ENCODE measurements around the gene CD96. TPM values are rescaled to one million over a fixed set of nuclear protein-coding genes. Genes with fewer than 3 reads are reported as not detected.

CD96 gene
- total RNA-seq, 1 donor from 2014 or later: 0.17 TPM

DNA sequence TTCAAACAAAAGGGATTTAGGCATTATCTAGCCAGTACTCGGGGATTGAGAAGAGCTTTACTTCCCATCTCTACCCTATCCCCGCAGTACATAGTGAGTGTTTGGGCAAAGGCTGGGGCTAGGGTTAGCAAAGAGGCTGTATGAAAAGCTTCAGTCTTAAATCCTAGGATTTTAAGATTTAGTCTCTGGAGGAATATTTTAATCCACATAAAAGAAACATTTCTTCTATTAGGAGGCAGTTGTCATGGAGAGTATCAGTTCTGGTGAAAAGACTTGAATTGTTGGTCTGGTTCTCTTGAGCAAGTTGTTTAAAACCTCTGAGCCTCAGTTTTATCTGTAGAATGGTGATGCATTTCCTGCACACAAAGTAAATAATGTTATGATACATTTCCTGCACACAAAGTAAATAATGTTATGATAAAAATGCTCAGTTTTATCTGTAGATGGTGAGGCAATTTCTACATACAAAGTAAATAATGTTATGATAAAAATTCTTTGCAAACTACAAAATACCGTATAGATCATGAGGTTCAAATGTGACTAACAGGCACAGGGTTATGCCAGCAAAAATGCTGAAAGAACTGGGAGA is 107.1 kb downstream of the CD96 start:
- H3K9me3 Mint-ChIP-seq (ENCODE audit: low read depth): peaks cover 6% of the 10 kb centered on the region
- peaks cover 2% of the 10 kb centered on the region for H3K36me3 Mint-ChIP-seq (ENCODE audit: low read depth)
- TF ChIP-seq, protein P1, sequence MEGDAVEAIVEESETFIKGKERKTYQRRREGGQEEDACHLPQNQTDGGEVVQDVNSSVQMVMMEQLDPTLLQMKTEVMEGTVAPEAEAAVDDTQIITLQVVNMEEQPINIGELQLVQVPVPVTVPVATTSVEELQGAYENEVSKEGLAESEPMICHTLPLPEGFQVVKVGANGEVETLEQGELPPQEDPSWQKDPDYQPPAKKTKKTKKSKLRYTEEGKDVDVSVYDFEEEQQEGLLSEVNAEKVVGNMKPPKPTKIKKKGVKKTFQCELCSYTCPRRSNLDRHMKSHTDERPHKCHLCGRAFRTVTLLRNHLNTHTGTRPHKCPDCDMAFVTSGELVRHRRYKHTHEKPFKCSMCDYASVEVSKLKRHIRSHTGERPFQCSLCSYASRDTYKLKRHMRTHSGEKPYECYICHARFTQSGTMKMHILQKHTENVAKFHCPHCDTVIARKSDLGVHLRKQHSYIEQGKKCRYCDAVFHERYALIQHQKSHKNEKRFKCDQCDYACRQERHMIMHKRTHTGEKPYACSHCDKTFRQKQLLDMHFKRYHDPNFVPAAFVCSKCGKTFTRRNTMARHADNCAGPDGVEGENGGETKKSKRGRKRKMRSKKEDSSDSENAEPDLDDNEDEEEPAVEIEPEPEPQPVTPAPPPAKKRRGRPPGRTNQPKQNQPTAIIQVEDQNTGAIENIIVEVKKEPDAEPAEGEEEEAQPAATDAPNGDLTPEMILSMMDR (IDR thresholded peaks at IDR 0.05): no peak
- DNase-seq (ENCODE audit: low spot score): no peak
- H3K27me3 Mint-ChIP-seq (ENCODE audit: low read depth): peaks cover 13% of the 10 kb centered on the region
- no peak overlapping the region for H3K27ac Mint-ChIP-seq (ENCODE audit: unreplicated experiment)
- no peaks in the 10 kb centered on the region for H3K4me1 Mint-ChIP-seq (ENCODE audit: low read depth)
- H3K4me3 Mint-ChIP-seq (ENCODE audit: unreplicated experiment): no peak overlapping the region

DNA sequence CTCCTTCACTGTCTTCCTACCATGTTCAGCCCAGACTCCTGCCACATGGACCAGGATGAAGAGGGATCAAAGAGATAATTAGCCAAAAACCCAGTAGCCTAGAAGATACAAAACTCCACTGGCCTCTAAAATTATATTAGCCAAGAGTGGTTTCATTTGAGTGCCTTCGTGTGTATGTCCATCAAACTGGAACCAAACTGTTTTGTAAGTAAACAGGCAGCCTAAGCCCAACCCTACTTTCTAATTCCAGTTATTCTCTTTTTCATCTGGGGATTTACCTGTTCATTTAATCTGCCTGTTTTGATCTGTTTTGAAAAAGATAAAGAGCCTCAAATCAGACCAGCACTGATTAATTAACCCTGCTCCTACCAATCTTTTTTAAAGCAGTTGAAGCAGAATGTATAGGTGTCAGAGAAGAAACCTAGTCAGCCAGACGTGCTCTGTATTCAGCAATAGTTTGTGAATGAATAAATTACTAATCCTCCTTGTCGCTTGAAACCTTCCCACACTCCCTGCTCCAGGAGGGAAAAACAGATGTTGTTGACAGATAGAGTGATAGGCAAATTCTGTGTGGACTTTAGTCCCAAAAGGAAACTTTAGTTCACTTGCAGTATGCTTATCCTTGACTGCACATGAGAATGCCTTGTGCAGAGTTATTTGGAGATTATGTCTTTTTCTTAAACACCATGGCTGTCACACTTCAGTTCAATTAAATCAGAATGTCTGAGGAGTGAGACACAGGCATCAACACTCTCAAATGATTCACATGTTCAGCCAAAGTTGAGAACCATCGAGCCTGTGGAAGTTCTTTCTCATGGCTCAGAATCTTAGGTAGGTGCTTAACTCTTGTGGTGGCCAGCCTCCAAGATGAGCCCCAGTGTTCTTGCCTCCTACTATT is 108.6 kb downstream of the CD96 start:
- peaks cover 22% of the 10 kb centered on the region for H3K27me3 Mint-ChIP-seq (ENCODE audit: low read depth)
- TF ChIP-seq, protein P1 (IDR thresholded peaks at IDR 0.05): no peak
- H3K27ac Mint-ChIP-seq (ENCODE audit: unreplicated experiment): no peak overlapping the region
- no peaks in the 10 kb centered on the region for H3K4me1 Mint-ChIP-seq (ENCODE audit: low read depth)
- no peak for DNase-seq (ENCODE audit: low spot score)
- H3K4me3 Mint-ChIP-seq (ENCODE audit: unreplicated experiment): no peak overlapping the region
- no peaks in the 10 kb centered on the region for H3K36me3 Mint-ChIP-seq (ENCODE audit: low read depth)
- H3K9me3 Mint-ChIP-seq (ENCODE audit: low read depth): no peaks in the 10 kb centered on the region

DNA sequence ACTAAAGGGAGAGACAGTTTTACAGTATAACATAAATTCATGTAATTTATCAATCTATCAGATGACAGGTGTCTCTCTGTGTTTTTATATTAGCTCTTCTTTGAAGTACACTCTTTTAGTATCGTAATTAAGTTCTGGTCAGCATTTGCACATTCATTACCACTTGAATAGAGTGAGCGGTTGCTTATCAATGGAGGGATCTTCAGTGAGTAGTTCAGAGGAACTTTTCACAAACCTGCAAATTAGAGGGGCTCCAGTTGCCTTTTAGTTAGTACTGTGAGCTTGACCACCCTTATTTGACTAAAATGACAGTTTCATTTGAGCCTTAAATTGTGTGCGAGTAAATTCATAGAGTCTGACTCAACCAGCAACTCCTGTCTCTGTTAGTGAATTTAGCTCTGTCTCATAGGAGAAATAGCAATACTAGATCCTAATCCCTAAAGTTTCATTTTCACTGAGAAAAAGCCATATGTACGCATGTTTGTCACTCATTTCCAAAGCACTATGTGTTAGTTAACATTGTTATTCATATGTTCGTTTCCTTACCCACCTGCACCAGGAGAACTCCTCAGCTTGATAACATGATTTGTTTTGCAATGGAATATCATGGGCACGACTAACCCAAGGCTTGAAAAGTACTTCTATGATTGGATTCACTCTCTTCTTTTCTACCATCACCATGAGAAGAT is 110.6 kb downstream of the CD96 start:
- Mint-ChIP-seq H3K9me3 (ENCODE audit: low read depth) (no peaks in the 10 kb centered on the region), H3K27me3 (ENCODE audit: low read depth) (peaks cover 27% of the 10 kb centered on the region), H3K36me3 (ENCODE audit: low read depth) (no peaks in the 10 kb centered on the region), H3K27ac (ENCODE audit: unreplicated experiment) (no peak overlapping the region), H3K4me3 (ENCODE audit: unreplicated experiment) (no peak overlapping the region), H3K4me1 (ENCODE audit: low read depth) (no peaks in the 10 kb centered on the region)
- TF ChIP-seq, protein P1 (IDR thresholded peaks at IDR 0.05): no peak
- DNase-seq (ENCODE audit: low spot score): no peak

DNA sequence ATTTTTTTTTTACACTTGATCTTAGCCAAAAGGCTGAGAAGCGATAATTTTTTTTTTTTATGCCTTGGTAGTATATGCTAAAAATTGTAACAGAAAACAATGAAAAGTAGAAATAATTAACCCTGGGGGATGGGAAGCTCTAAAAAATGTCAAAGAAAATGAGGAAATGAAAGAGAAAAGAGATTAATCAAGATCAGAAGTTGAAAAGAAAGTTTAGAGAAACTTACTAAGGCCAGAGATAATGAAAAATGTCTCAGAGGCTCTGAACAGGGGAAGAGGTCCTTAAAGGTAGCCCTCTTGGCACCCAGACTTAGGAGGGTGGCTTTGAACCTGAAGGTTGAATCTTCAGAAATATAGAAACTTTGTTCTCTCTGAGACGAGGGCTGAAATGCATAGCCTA is 111.8 kb downstream of the CD96 start:
- no peak overlapping the region for H3K27ac Mint-ChIP-seq (ENCODE audit: unreplicated experiment)
- H3K9me3 Mint-ChIP-seq (ENCODE audit: low read depth): no peaks in the 10 kb centered on the region
- DNase-seq (ENCODE audit: low spot score): no peak
- no peaks in the 10 kb centered on the region for H3K4me1 Mint-ChIP-seq (ENCODE audit: low read depth)
- H3K4me3 Mint-ChIP-seq (ENCODE audit: unreplicated experiment): no peak overlapping the region
- H3K36me3 Mint-ChIP-seq (ENCODE audit: low read depth): no peaks in the 10 kb centered on the region
- peaks cover 37% of the 10 kb centered on the region for H3K27me3 Mint-ChIP-seq (ENCODE audit: low read depth)
- TF ChIP-seq, protein P1 (IDR thresholded peaks at IDR 0.05): no peak

DNA sequence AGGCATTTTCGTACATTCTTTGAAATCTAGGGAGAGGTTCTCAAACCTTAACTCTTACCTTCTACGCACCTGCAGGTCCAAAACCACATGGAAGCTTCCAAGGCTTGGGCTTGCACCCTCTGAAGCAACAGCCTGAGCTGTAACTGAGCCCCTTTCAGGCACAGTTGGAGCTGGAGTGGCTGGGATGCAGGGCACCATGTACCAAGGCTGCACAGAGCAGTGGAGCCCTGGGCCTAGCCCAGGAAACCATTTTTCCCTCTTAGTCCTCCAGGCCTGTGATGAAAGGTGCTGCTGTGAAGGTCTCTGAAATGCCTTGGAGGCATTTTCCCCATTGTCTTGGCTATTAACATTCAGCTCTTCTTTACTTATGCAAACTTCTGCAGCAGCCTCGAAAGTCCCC is 120.0 kb downstream of the CD96 start:
- H3K36me3 Mint-ChIP-seq (ENCODE audit: low read depth): peaks cover 4% of the 10 kb centered on the region
- TF ChIP-seq, protein P1 (IDR thresholded peaks at IDR 0.05): no peak
- H3K27me3 Mint-ChIP-seq (ENCODE audit: low read depth): peaks cover 24% of the 10 kb centered on the region
- H3K9me3 Mint-ChIP-seq (ENCODE audit: low read depth): peaks cover 13% of the 10 kb centered on the region
- H3K4me3 Mint-ChIP-seq (ENCODE audit: unreplicated experiment): no peak overlapping the region
- H3K4me1 Mint-ChIP-seq (ENCODE audit: low read depth): peaks cover 6% of the 10 kb centered on the region
- H3K27ac Mint-ChIP-seq (ENCODE audit: unreplicated experiment): no peak overlapping the region
- DNase-seq (ENCODE audit: low spot score): no peak
